Activated T-cell treated with anti-CD3 and anti-CD28 coated beads for 48 hours (primary cell): ENCODE measurements around the gene TTPAL.

Source experiments
- DNase-seq: peaks from one replicate; pipeline ENCODE4 v3.0.0-alpha.2; 2020; ENCODE audit warnings: low read depth

TTPAL gene

DNA sequence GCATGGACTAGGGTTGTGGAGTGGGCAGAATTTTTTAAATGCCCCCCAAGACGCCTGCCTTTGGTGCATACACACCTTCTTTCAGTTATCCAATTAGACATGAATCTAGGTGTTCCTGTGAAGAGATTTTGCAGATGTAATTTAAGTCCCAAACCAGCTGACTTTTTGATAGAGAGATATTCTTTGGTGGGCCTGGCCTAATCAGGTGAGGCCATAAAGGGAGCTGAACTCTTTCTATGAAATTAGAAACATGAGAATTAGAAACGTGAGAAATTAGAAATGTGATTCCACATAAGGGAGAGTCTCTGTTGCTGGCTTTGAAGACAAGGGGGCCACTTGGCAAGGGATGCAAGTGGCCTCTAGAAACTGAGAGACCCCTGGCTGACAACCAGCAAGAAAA, 36.4 kb upstream of the TTPAL start:
- DNase-seq = no peak

DNA sequence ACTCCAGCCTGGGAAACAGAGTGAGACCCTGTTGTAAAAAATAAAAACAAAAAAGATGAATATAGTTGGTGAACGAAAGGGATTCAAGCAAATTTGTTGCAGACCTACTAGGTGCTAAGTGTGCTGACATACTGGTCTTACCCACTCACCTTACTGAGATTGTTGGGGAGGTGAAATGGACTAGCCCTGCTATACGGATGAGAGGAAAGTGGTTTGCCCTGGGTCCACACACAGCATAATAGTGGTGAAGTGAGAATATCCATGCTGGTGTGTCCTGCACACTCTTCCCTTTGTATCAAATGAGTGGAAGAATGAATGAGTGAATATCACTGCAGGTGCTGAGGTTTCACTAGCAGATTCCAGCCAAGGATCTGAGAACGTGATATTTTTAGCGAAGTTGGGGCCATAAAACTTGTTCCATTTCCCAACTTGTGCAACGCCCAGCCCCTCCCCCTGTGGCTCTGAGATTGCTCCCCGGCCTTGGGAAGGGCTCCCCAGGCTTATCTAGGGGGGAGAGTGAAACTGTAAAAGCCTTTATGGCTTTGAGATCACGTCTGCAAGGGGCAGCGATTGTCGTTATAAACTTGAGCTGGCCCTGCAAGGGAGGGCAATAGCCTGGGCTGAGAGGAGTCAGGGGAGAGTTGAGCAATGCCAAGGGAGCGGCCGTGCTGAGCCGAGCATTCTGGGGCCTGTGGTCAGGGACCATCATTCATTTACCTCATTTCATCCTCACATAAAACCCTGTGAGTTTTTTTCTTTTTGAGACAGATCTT, 33.2 kb upstream of the TTPAL start:
- DNase-seq = no peak

- DNase-seq = no peak
Measured at GRCh38 chr20:44445742-44446710, 29.6 kb upstream of the TTPAL start.

DNA sequence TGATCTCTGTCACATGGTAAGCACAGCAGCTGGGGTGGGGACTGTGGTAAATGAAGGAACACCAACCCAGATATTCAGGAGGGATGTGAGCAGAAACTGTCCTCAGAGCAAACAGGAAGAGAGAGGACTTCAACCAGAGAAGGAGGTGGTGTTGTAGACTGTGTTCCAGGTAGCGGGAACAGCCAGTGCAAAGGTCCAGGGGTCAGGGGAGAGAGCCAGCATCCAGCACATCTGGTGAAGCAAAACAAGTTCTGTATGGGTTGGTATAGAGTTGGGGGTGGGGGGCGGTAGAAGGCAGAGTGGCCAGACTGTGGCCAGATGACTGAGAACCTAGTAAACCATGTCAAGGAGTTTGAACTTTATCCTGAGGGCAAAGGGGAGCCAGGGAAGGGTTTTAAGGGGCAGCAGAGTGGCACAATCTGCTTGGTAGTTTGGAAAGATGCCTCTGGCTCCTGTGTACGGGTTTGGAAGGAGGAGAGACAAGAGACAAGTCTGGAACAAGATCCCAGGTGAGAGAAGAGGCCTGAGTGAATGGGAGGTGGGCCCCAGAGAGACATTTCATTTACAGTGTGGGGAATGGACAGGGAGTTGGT, 27.8 kb upstream of the TTPAL start:
- DNase-seq = no peak

GRCh38 chr20:44448753-44449546, 26.7 kb upstream of the TTPAL start:
- no peak for DNase-seq

DNA sequence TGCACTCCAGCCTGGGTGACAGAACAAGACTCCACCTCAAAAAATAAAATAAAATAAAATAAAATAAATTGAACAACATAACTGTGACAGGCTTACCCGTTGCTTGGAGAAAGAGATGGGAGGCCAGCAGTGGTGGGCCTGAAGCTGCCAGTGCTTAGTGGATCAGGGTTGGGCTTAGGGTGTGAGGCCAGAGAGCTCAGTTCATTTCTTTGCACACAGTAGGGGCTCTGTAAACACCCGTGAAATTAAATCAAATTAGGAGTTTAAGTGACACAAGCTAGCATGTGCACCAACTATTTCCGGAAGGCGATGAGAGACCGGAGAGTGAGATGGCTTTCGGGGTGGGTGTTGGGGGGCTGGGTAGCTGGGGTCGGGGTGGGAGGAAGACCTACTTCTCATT, 25.8 kb upstream of the TTPAL start:
- DNase-seq = no peak

- DNase-seq = no peak
Measured at GRCh38 chr20:44450281-44450889, 25.3 kb upstream of the TTPAL start.

DNA sequence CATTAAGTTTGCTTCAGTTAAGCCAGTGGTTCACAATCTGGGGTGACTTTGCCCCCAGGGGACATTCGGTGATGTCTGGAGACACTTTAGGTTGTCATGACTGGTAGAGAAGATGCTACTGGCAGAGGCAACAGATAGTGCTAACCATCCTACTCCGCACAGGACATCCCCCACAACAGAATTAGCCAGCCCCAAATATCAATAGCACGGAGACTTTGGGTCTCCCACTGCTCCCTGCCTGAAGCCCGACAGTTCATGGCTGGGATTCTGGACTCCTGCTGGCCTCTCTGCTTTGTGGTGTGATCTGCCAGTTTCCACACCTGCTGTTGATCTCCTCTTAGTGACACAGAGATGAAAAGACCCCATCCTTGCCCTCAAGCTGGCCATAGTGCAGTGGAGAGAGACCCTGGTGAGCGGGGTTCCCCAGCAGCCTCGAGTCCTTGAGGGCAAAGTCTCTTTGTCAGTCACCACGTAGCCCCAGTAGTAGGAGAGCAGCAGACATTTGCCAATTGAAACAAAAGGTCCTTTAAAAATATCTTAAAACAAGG, 24.7 kb upstream of the TTPAL start:
- DNase-seq = no peak

DNA sequence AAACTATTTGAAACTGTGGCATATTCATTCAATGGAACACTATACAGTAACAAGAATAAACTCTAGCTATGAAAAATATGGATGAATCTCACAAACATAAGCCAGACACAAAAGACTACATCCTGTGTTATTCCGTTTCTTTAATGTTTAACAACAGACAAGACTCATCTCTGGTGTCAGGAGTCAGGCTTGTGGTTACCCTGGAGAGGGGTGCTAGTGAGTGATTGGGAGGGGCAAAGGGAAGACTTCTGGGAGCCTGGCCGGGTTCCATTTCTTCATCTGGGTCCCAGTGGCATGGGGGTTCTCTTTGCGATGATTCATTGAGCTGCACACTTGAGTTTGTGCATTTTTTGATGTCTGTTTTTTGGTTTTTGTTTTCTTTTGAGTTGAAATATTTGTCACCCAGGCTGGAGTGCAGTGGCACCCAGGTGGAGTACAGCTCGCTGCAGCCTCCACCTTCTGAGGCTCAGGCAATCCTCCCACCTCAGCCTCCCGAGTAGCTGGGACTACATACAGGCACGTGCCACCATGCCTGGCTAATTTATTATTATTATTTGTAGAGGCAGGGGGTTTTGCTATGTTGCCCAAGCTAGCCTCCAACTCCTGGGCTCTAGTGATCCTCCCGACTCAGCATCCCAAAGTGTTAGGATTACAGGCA, 21.2 kb upstream of the TTPAL start:
- DNase-seq = no peak

DNA sequence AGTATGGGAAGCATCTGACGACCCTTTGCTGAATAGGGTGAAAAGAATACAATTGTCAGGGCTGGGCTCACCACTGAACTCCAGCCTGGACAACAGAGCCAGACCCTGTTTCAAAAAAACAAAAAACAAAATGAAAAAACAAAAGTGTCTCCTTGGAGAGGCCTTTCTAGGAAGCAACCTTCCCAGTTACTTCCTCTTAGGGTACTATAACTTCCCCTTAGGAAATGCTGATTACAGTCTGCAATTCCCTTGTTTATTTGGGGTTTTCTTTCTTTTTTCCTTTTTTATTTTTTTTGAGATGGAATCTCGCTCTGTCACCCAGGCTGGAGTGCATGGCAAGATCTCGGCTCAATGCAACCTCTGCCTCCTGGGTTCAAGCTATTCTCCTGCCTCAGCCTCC, 20.5 kb upstream of the TTPAL start:
- DNase-seq = no peak

- DNase-seq = no peak
Measured at GRCh38 chr20:44456611-44457010, 19.1 kb upstream of the TTPAL start.

- DNase-seq = no peak
Measured at GRCh38 chr20:44457016-44457415, 18.7 kb upstream of the TTPAL start.

- DNase-seq = no peak
Measured at GRCh38 chr20:44459271-44459670, 16.4 kb upstream of the TTPAL start.

GRCh38 chr20:44460795-44461141, 14.9 kb upstream of the TTPAL start:
- no peak for DNase-seq

GRCh38 chr20:44461142-44461802, 14.4 kb upstream of the TTPAL start:
- no peak for DNase-seq

DNA sequence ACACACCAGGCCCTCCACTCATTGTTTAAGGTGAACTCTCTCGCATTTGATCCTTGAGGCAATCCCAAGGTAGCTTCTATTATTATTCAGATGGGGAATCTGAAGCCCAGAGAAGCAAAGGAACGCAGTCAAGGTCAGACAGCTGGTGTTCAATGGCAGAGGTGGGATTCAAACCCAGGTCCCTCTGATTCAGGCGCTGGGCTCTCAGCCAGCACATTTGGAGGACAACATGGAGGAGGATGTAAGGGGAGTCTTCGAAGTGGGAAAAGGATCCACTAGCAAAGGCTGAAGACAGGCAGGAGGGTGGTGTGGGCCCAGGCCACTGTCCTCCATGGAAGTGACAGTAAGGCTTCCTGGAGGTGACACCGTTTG, 13.9 kb upstream of the TTPAL start:
- DNase-seq = no peak

- no peak for DNase-seq
Measured at GRCh38 chr20:44463466-44463865, 12.2 kb upstream of the TTPAL start.

- DNase-seq = no peak
Measured at GRCh38 chr20:44464514-44464913, 11.2 kb upstream of the TTPAL start.

DNA sequence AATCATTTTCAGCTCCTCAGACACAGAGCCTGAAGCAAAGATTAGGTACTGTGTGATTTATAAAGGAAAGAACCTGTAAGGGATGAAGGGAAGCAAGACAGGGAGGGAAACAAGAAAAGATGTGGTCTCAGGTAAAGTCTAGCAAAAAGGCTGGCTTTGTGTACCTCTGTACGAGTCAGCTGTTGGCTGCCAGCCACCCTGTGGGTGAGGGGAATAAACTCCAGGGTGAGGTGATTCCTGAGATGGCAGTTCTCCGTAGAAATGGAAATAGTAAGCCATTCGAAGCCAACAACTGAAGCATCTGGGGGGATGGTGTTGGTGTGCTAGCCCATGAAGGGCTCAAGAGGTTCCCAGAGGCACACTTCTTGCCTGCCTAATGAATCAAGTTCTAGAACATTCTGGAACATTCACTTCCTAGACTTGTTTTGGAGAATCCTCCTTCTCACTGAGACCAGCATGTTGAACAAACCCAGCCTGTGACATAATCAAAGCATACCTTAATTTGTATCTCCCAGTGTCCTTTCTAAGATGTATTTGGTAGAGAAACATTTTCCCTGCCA, 10.6 kb upstream of the TTPAL start:
- no peak for DNase-seq

GRCh38 chr20:44467289-44467883, 8.3 kb upstream of the TTPAL start:
- no peak for DNase-seq
